BLaER1 treated with 17β-estradiol and CSF1 and Interleukin-3, amounts not matched to agents 10 nM and 100 nM (cell line): ENCODE measurements around the gene TUBB4A.

Experiments
- H3K27ac ChIP-seq, 11 experiments: shearing (Covaris generic); formaldehyde crosslinking; 2 replicates each; pipeline ENCODE4 v1.8.1; 2022
- H3K27me3 ChIP-seq, 11 experiments: shearing (Covaris generic); formaldehyde crosslinking; 2 replicates each; pipeline ENCODE4 v1.8.1; 2022
- H3K36me3 ChIP-seq, 11 experiments: shearing (Covaris generic); formaldehyde crosslinking; 2 replicates each; pipeline ENCODE4 v1.8.1; 2022
- H3K4me1 ChIP-seq, 10 experiments: shearing (Covaris generic); formaldehyde crosslinking; 2 replicates each; pipeline ENCODE4 v1.8.1; 2022
- H3K4me2 ChIP-seq, 11 experiments: shearing (Covaris generic); formaldehyde crosslinking; 2 replicates each; pipeline ENCODE4 v1.8.1; 2022
- H3K4me3 ChIP-seq, 10 experiments: shearing (Covaris generic); formaldehyde crosslinking; 2 replicates each; pipeline ENCODE4 v1.8.1; 2022
- H3K9ac ChIP-seq, 11 experiments: shearing (Covaris generic); formaldehyde crosslinking; 2 replicates each; pipeline ENCODE4 v1.8.1; 2022
- H3K9me3 ChIP-seq, 11 experiments: shearing (Covaris generic); formaldehyde crosslinking; replicated peaks in 1 of 11; 2 replicates each; pipeline ENCODE4 v1.8.1; 2022
- H4K20me1 ChIP-seq, 11 experiments: shearing (Covaris generic); formaldehyde crosslinking; 2 replicates each; pipeline ENCODE4 v1.8.1; 2022
- Cebpa-rat ChIP-seq, 11 experiments: shearing (Covaris generic); IDR thresholded peaks; 2 replicates each; pipeline ENCODE4 v1.8.1; 2022

The TUBB4A gene

DNA sequence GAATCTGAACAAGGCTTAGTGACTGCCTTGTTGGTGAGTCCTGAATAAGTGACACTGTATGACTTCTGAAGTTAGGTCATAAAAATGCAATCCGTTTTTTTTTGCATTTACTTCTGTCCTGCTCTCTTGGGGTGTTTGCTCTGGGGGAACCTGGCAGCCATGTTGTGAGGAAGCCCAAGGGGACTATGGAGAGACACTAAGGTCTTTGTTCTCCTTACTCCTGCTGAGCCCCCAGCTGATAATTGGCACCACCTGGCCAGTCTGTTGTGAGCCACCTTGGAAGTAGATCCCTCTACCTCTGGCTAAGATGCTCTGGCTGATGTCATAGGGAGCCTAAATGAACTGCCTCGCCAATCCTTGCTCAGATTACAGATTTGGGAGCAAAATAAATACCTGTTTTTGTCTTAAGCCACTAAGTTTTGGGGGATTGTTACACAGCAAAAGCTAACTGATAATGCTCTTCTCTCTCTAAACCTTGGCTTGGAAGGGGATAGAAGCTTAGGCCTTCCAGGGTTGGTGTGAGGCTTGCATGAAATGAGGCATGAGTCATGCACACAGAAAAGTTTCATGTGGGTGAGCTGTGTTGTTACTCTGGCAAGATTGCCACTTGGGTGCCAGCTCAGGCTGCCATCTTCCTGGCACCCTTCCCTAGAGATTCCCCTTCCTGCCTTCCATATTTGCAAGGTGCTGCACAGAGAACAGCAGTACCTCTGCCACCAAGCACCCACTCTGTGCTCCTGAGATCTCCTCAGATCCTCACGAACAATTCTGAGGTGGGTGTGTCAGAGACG lies 10.1 kb downstream of the TUBB4A start:
- H3K27me3 ChIP-seq = no peaks in the 10 kb centered on the region

GRCh38 chr19:6490134-6490533 lies 12.0 kb downstream of the TUBB4A start:
- Histone ChIP-seq H3K27ac (no peak overlapping the region), H3K4me2 (peak overlapping the region in 4 of 11 experiments; percentile 16 to 66 (median 34); a peak in 6 of 22 replicates), H3K36me3 (peaks cover 4 to 15% (median 10%) of the 10 kb centered on the region in 11 experiments; a peak in 16 of 22 replicates), H3K9ac (no peak overlapping the region), H3K27me3 (no peaks in the 10 kb centered on the region), H3K9me3 (peaks cover 7 to 18% (median 11%) of the 10 kb centered on the region in 11 experiments; a peak in 17 of 22 replicates), H3K4me1 (peaks cover 0 to 13% (median 7%) of the 10 kb centered on the region in 10 experiments; a peak in 10 of 20 replicates), H4K20me1 (no peaks in the 10 kb centered on the region), H3K4me3 (no peak overlapping the region)
- TF ChIP-seq Cebpa-rat (IDR thresholded peaks at IDR 0.05) = no peak

More for the DNA sequence above, 10.1 kb downstream of the TUBB4A start:
- no peak overlapping the region for H3K27ac ChIP-seq
- H3K9me3 ChIP-seq = peaks cover 7 to 18% (median 11%) of the 10 kb centered on the region in 11 experiments; a peak in 17 of 22 replicates
- H3K36me3 ChIP-seq = peaks cover 13 to 26% (median 20%) of the 10 kb centered on the region in 11 experiments; a peak in 17 of 22 replicates
- no peak overlapping the region for H3K4me3 ChIP-seq
- no peak overlapping the region for H3K9ac ChIP-seq
- peaks cover 0 to 13% (median 7%) of the 10 kb centered on the region in 10 experiments; a peak in 10 of 20 replicates for H3K4me1 ChIP-seq
- H3K4me2 ChIP-seq = no peak overlapping the region
- no peaks in the 10 kb centered on the region for H4K20me1 ChIP-seq
- no peak for TF ChIP-seq Cebpa-rat (IDR thresholded peaks at IDR 0.05)

DNA sequence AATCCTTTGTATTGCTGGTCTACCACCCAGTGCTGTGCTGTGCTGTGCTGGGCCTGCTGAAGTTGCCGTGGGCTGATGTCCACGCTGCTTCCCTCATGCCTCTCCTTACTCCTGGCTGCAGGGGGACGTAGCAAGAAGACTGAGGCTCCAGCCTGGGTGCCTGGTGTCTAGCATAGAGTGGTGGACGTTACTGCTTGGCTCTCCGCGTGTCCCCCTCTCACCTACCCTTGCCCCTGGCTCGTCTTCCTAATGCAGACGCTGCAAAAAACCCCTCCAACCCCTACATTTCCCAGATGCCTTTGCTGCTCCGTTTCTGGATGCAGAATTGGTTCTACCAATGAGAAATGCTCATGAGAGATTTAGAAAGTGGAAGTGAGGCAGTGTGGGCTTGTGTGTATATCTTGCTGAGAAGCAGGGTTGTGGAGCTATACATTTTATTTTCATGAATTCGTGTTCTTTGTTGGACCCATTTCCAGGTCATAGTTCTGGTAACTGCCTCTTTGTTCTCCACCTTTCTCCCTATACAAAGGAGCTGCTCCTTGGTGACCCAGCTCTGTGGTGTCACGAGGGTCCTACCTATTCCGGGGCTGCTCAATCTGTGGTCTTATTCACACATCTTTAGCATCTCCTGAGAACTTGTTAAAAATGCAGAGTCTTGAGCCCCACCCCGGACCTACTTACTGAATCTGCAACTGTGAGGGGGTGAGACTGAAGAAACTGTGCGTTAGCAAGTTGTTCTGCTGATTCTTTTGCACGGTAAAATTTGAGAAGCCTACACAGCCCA lies 12.6 kb downstream of the TUBB4A start:
- Histone ChIP-seq H3K4me3 (no peak overlapping the region), H3K9ac (no peak overlapping the region; a peak in 1 of 22 replicates), H3K4me2 (peak overlapping the region in 4 of 11 experiments; percentile 16 to 66 (median 34); a peak in 6 of 22 replicates), H3K9me3 (peaks cover 7 to 18% (median 11%) of the 10 kb centered on the region in 11 experiments; a peak in 17 of 22 replicates), H4K20me1 (no peaks in the 10 kb centered on the region), H3K4me1 (peaks cover 0 to 13% (median 8%) of the 10 kb centered on the region in 10 experiments; a peak in 10 of 20 replicates), H3K36me3 (peaks cover 0 to 9% (median 4%) of the 10 kb centered on the region in 11 experiments; a peak in 11 of 22 replicates), H3K27me3 (no peaks in the 10 kb centered on the region), H3K27ac (no peak overlapping the region)
- no peak for TF ChIP-seq Cebpa-rat (IDR thresholded peaks at IDR 0.05)

DNA sequence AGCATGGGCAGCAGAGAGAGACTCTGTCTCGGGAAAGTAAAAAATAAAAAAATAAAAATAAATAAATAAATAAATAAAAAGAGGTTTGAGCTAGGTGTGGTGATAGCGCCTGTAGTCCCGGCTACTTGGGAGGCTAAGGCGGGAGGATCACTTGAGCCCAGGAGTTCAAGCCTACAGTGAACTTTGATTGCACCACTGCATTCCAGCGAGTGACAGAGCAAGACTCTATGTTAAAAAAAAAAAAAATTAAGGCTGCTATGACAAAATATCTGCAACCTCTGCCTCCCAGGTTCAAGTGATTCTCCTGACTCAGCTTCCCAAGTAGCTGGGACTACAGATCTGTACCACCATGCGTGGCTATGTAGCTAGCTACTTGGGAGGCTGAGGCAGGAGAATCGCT lies 17.3 kb downstream of the TUBB4A start:
- no peak overlapping the region for H3K4me2 ChIP-seq
- no peak overlapping the region for H3K27ac ChIP-seq
- H3K9me3 ChIP-seq = no peaks in the 10 kb centered on the region
- peaks cover 27 to 46% (median 38%) of the 10 kb centered on the region in 10 experiments for H3K4me1 ChIP-seq
- H4K20me1 ChIP-seq = no peaks in the 10 kb centered on the region
- no peak overlapping the region for H3K4me3 ChIP-seq
- no peak for TF ChIP-seq Cebpa-rat (IDR thresholded peaks at IDR 0.05)
- no peaks in the 10 kb centered on the region for H3K27me3 ChIP-seq
- H3K36me3 ChIP-seq = no peaks in the 10 kb centered on the region
- H3K9ac ChIP-seq = no peak overlapping the region

DNA sequence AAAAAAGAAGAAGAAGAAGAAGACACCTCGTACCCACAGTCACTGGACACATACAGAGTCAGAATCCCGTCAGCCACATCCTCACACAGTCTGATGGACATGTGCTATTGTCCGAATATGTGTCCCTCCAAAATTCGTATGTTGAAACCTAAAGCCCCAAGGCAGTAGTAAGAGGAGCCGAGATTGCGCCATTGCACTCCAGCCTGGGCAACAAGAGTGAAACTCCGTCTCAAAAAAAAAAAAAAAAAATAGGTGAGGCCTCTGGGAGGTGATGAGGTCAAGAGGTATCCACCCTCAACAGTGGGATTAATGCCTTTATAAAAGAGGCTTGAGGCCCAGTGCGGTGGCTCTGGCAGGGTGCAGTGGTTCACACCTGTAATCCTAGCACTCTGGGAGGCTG lies 17.9 kb downstream of the TUBB4A start:
- no peak overlapping the region for H3K4me2 ChIP-seq
- peaks cover 0 to 4% (median 0%) of the 10 kb centered on the region in 11 experiments; a peak in 3 of 22 replicates for H3K36me3 ChIP-seq
- no peak for TF ChIP-seq Cebpa-rat (IDR thresholded peaks at IDR 0.05)
- H3K9me3 ChIP-seq = peaks cover 0 to 1% (median 0%) of the 10 kb centered on the region in 11 experiments; a peak in 2 of 22 replicates
- H3K4me3 ChIP-seq = no peak overlapping the region
- H3K4me1 ChIP-seq = peaks cover 21 to 46% (median 42%) of the 10 kb centered on the region in 10 experiments
- H3K27me3 ChIP-seq = no peaks in the 10 kb centered on the region
- H4K20me1 ChIP-seq = no peaks in the 10 kb centered on the region
- no peak overlapping the region for H3K9ac ChIP-seq
- no peak overlapping the region for H3K27ac ChIP-seq

- H3K4me2 ChIP-seq = peak overlapping the region in 4 of 11 experiments; percentile 6 to 99 (median 17); a peak in 6 of 22 replicates
- no peak for TF ChIP-seq Cebpa-rat (IDR thresholded peaks at IDR 0.05)
- no peaks in the 10 kb centered on the region for H3K27me3 ChIP-seq
- H3K9ac ChIP-seq = 0 out of 22 replicates have a peak overlapping the region, but pooled peaks of 1 of the 11 experiments have one; percentile 15
- peaks cover 0 to 14% (median 0%) of the 10 kb centered on the region in 11 experiments; a peak in 10 of 22 replicates for H3K36me3 ChIP-seq
- H3K9me3 ChIP-seq = peaks cover 0 to 6% (median 0%) of the 10 kb centered on the region in 11 experiments; a peak in 3 of 22 replicates
- peaks cover 19 to 47% (median 41%) of the 10 kb centered on the region in 10 experiments for H3K4me1 ChIP-seq
- H3K27ac ChIP-seq = peak overlapping the region in 1 of 11 experiments; percentile 87; a peak in 2 of 22 replicates
- H4K20me1 ChIP-seq = no peaks in the 10 kb centered on the region
- H3K4me3 ChIP-seq = no peak overlapping the region
Observed at GRCh38 chr19:6483235-6483634, 18.9 kb downstream of the TUBB4A start.

DNA sequence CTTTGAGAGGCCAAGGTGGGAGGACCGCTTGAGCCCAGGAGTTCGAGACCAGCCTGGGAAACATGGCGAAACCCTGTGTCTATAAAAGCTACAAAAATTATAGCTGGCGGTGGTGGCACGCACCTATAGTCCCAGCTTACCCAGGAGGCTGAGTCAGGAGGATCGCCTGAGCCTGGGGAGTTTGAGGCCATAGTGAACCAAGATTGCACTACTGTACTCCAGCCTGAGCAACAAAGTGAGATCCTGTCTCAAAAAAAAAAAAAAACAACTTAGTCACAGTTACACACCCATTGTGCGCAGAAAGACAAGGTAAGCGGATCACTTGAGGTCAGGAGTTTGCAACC lies 19.8 kb downstream of the TUBB4A start:
- no peak for TF ChIP-seq Cebpa-rat (IDR thresholded peaks at IDR 0.05)
- peak overlapping the region in 8 of 10 experiments; percentile 60 to 89 (median 74); a peak in 9 of 20 replicates for H3K4me3 ChIP-seq

DNA sequence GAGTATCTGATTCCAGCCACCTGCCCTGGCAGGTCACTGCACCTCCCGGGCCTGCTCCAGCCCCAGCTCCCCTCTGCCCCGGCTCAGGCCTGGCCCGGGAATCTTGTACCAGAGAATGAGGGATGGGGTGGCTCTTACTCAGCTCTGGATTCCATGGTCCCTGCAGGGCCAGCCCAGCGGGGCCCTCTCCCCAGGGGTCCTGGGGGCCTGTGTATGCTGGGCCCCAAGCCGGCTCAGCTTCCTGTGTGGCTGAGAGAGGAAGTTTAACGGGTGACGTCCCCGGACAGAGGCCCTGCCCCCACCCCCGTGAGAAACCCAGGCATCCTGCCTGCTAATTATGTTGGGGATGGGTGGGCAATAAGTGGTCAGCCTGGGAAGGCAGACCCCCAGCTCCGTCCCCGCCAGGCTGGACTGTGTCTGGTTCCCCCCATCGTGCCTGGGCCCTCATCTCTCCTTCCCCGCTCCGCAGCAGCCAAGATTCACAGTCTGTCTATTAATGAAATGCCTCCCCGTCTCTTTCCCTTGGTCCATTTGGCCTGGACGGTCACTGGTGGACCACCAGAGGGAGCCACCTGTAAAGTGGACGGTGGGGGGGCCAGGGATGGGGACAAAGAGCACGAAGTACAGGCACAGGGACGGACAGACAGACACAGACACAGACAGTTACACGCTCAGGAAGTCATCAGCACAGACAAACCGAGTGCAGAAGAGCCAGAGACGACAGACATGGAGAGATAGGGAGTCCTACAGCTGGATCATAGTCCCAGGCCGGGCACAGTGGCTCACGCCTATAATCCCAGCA lies 20.4 kb downstream of the TUBB4A start, which contains the start of gene DENND1C:
DENND1C (minus strand) TSS at position 247 of the 802 bp plus-strand sequence; CDS start at position 155, 92 bp downstream.
- peak within 1 kb of the TSS; percentile 60 to 89 (median 70) for H3K4me3 ChIP-seq
- peak within 1 kb of the TSS; percentile 81 to 95 (median 84) for H3K9ac ChIP-seq
- no peak for TF ChIP-seq Cebpa-rat (IDR thresholded peaks at IDR 0.05)

More for the DNA sequence above, 19.8 kb downstream of the TUBB4A start:
- peak overlapping the region; percentile 81 to 95 (median 84); a peak in 20 of 22 replicates for H3K9ac ChIP-seq
- peaks cover 0 to 6% (median 0%) of the 10 kb centered on the region in 11 experiments; a peak in 3 of 22 replicates for H3K9me3 ChIP-seq
- peak overlapping the region; percentile 83 to 94 (median 90) for H3K27ac ChIP-seq
- H4K20me1 ChIP-seq = no peaks in the 10 kb centered on the region
- peaks cover 0 to 23% (median 0%) of the 10 kb centered on the region in 11 experiments; a peak in 10 of 22 replicates for H3K36me3 ChIP-seq
- H3K27me3 ChIP-seq = no peaks in the 10 kb centered on the region
- peak overlapping the region; percentile 86 to 99 (median 92) for H3K4me2 ChIP-seq
- peaks cover 19 to 47% (median 41%) of the 10 kb centered on the region in 10 experiments for H3K4me1 ChIP-seq

More for the DNA sequence above, 20.4 kb downstream of the TUBB4A start, which contains the start of gene DENND1C:
- Histone ChIP-seq H3K4me2 (peak within 1 kb of the TSS; percentile 86 to 99 (median 92)), H3K36me3 (peaks cover 2 to 28% (median 5%) of the 10 kb centered on the region in 11 experiments; a peak in 18 of 22 replicates), H3K4me1 (peaks cover 19 to 47% (median 41%) of the 10 kb centered on the region in 10 experiments), H4K20me1 (no peaks in the 10 kb centered on the region), H3K9me3 (peaks cover 0 to 11% (median 0%) of the 10 kb centered on the region in 11 experiments; a peak in 9 of 22 replicates), H3K27ac (peak within 1 kb of the TSS; percentile 83 to 94 (median 90)), H3K27me3 (no peaks in the 10 kb centered on the region)
